CD4-positive, alpha-beta T cell treated with Interleukin-17A for 1 hour (primary cell): Measurements from ENCODE around the gene IQCE.
"Not testable (repeated sequence)": the region's sequence is repeated elsewhere in the genome, so short reads cannot be mapped to it uniquely, and the experiment has no call there.

Source experiments
- DNase-seq: peaks from one replicate; pipeline ENCODE4 v3.0.0-alpha.2; 2020

Gene IQCE

DNA sequence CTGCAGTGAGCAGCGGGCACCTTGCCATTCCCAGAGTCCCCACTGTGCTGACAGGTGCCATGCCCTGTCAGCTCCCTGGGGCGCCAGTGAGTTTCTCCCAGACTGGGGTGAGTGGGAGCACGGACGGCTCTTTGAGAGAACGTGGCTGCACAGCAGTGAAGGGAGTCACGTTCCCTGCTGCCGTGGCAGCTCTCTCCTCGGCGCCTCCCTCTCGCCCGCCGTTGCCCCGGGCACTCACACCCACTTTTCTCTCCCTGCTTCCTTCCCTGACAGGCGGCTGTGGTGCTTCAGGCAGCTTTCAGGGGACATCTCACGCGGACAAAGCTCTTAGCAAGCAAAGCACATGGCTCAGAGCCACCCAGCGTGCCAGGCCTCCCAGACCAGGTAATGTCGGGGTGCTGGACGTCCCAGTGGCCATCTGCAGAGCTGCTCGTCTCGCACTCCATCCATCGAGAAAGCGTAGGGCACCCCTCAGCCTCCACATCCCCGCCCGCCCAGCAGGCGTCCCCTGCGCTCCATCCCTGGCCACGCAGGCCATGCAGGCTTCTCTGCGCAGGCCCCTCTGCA, 45.9 kb downstream of the IQCE start:
- DNase-seq, result no peak

- no peak for DNase-seq
These were observed 47.1 kb downstream of the IQCE start for GRCh38 chr7:2605608-2606538.

- no peak for DNase-seq
These were observed 47.8 kb downstream of the IQCE start for GRCh38 chr7:2606539-2606936.

DNA sequence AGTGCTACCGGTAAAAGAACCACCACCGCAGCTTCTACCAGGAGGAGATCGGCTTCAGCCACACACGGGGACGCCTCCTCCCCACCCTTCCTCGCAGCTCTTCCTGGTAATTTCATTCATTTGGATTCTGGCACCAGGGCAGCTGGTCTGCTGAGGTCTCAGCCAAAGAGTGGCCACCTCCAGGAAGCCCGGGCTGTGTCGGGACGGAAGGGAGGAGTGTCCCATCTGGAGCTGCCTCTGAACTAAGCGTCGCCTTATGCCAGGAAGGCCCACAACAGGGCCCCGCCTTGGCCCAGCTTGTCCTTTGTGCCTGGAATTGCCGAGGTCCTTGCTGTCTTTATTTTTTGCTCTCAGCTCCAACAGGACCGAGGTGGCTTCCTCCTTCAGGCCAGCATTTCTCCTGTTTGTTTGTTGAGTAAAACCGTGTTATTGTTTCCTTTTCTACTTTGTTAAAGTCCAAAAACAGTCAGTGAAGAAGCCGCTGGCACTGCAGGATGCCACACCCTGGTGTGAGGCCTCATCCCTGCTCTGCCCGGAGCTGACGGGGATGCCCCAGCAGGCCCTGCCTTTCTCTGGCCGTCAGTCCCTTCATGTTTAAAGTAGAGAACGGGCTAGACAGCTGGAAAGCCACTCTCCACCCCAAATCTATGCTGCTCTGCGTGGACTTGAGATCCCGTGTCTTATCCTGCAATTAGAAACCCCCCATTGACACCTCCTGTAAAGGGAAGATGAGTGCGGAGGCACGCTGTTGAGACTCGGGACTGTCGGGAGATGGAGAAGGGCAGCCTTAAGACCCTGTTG, 48.5 kb downstream of the IQCE start:
- DNase-seq, result no peak

- DNase-seq, result no peak
These were observed 49.4 kb downstream of the IQCE start for GRCh38 chr7:2607923-2608904.

- DNase-seq, result peak; percentile 23
These were observed 50.2 kb downstream of the IQCE start for GRCh38 chr7:2608921-2609411.

DNA sequence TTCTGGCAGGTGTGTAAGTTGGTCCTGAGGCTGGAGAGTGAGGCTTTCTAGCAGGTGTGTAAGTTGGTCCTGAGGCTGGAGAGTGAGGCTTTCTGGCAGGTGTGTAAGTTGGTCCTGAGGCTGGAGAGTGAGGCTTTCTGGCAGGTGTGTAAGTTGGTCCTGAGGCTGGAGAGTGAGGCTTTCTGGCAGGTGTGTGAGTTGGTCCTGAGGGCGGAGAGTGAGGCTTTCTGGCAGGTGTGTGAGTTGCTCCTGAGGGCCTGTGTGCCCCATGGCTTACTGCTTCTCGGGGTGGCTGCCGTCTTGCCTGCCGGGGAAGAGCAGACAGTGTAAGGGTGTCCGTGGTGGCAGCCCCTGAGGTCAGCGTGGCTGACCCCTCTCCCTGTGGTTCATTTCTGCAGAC, 50.9 kb downstream of the IQCE start:
- not testable (repeated sequence) for DNase-seq

DNA sequence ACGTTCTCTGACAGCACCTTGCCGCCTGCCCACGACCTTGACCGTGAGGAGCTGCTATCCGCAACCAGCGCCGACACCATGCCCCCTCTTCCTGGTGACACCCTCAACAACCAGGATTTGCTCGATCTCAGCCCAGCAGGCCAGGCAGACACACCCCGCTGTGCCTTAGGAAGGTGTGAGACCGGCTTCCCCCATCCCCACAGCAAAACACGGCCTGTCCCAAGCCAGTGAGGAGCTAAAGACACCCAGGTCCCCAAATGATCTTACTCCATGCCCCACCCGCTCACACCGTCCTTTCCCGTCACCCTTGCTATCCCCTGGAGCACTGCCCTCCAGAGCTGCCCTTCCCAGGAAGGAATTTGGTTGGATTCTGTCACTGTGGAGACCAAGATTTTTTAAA, 51.7 kb downstream of the IQCE start:
- DNase-seq, result no peak

DNA sequence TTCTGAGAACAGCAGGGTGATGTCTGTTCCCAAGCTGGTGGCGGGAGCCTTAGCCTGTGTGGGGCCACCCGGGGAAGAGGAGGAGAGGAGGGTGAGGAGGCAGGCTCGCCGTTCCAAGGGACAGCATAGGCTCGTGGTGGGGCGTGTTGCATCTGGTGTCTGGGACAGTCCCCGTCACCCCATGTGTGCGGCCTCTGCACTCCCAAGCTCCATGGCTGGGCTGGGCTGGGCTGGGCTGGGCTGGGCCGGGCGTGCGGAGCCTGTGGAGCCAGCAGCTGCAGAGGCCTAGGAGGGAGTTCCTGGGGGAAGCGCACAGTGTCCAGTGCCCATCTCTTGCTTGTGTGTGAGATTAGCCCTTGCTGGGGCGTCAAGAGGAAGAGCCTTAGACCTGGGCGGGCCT, 52.1 kb downstream of the IQCE start:
- DNase-seq, result no peak

GRCh38 chr7:2611401-2611800, 52.6 kb downstream of the IQCE start:
- no peak for DNase-seq

- no peak for DNase-seq
These were observed 53.1 kb downstream of the IQCE start for GRCh38 chr7:2611922-2612321.

DNA sequence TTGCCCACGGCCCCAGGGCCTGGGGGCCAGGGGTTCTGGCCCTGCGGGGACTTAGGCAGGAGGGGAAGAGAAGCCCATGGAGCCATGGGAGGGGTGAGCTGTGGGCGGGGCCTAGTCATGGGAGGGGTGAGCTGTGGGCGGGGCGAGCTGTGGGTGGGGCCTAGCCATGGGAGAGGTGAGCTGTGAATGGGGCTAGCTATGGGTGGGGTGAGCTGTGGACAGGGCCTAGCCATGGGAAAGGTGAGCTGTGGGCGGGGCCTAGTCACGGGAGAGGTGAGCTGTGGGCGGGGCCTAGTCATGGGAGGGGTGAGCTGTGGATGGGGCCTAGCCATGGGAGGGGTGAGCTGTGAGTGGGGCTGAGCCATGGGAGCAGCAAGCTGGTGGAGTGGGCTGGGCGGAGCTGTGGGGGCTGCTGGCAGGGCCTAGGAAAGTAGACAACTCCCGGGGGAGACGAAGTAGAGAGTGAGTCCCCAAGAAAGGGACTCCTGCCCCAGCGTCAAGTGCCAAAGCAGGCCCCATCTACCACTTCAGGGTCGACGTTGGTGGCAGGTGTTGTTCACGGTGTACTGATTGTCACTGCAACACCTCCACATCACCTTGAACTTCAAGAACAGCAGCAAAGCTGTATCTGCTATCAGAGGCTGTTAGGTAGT, 53.8 kb downstream of the IQCE start:
- no peak for DNase-seq

- no peak for DNase-seq
These were observed 54.5 kb downstream of the IQCE start for GRCh38 chr7:2613098-2613930.

- DNase-seq, result no peak
These were observed 55.3 kb downstream of the IQCE start for GRCh38 chr7:2613931-2614600.

- no peak for DNase-seq
These were observed 56.0 kb downstream of the IQCE start for GRCh38 chr7:2614631-2615330.

GRCh38 chr7:2616387-2617324, 57.9 kb downstream of the IQCE start:
- no peak for DNase-seq

DNA sequence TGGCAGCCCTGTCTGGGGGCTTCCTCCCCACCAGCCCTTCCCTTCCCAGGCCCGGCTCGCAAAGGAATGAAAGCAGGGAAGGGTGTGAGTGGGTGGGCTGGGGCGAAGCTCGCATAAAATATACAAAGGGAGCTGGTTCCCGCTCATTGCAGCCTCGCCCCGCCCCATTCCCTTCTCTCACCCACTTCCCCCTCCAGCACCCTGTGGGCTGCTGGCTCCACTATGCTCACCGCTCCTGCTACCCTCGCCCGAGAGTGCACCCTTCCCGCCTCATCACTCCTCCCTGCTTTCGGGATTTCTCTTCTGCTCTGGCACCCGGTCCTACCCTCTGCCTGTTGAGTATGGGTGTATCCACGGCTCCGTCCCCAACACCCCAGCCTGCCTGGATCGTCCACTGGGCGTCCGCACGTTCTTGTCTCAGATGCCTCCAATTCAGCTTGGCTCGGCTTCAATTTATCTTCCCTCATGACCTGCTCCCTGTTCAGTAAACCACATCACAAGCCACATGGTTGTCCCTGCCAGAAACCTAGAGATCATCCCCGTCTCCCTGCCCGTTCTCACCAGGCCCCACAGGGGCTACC, 58.6 kb downstream of the IQCE start:
- no peak for DNase-seq

GRCh38 chr7:2619116-2619515, 60.3 kb downstream of the IQCE start:
- no peak for DNase-seq
